Muscle layer of colon (tissue), 2 donors: ENCODE data around the gene SHISA4.

Experiments
- H3K27ac ChIP-seq: one replicate; pipeline ENCODE4 v1.7.0; 2013; ENCODE audit warnings: low read depth, mild to moderate bottlenecking, low read length, moderate library complexity
- H3K27me3 ChIP-seq, 2 donors: one replicate each; pipeline ENCODE4 v1.7.0; 2013; ENCODE audit warnings: low read length in 2 of 2, mild to moderate bottlenecking in 2 of 2; ENCODE audit not compliant: insufficient read depth in 2 of 2, control insufficient read depth in 1 of 2
- H3K36me3 ChIP-seq: one replicate; pipeline ENCODE4 v1.7.0; 2013; ENCODE audit warnings: mild to moderate bottlenecking, low read length; ENCODE audit not compliant: insufficient read depth
- H3K4me1 ChIP-seq: one replicate; pipeline ENCODE4 v1.7.0; 2013; ENCODE audit warnings: mild to moderate bottlenecking, low read length; ENCODE audit not compliant: insufficient read depth
- H3K4me3 ChIP-seq, 2 donors: one replicate each; pipeline ENCODE4 v1.7.0; 2013; ENCODE audit warnings: low read length in 2 of 2, low read depth in 1 of 2, mild to moderate bottlenecking in 1 of 2, moderate library complexity in 1 of 2
- H3K9ac ChIP-seq: one replicate; pipeline ENCODE4 v1.7.0; 2013; ENCODE audit warnings: low read length
- H3K9me3 ChIP-seq: one replicate; pipeline ENCODE4 v1.7.0; 2013; ENCODE audit warnings: mild to moderate bottlenecking, low read length
- donor health status: abdominal sarcoma.
- donor health status: Adenocarcinoma of cecum.

Gene SHISA4

DNA sequence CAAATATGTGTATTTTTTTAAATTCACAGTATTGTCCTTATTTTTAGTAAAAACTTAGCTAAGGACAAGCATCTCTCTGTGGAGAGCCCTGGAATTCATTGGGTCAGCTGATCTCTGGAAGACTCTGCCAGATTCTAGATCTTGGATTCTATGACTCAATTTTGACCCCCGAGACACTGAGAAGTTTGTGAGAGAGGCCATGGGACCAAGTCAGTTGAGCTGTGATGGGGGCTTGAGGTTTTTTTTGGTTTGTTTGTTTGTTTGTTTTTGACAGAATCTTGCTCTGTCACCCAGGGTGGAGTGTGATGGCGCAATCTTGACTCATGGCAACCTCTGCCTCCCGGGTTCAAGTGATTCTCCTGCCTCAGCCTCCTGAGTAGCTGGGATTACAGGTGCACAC is 13.5 kb downstream of the SHISA4 start:
- H3K4me1 ChIP-seq: peaks cover 87% of the 10 kb centered on the region

DNA sequence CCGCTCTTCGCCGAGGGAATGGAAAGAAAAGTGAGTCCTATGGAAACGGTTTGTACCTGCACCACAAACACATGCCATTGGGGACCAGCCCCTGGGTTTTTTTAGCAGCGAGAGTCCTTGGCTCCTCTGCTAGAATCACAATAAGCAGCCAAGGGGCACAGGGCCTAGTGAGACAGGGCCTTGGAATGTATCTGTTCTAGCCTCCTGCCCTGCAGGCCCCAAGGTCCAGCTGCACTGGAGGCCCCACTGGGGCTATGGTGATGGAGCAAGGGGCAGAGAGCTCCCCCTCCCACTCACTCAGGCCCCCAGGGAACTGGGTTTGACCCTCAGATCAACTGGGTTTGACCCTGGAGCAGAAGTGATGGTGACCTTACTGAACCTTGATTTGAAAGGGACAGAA is 14.4 kb downstream of the SHISA4 start:
- H3K4me3 ChIP-seq: no peak overlapping the region
- no peak overlapping the region for H3K9ac ChIP-seq
- peak overlapping the region; percentile 74 for H3K27ac ChIP-seq
- H3K36me3 ChIP-seq: peaks cover 26% of the 10 kb centered on the region
- no peaks in the 10 kb centered on the region for H3K9me3 ChIP-seq
- H3K27me3 ChIP-seq: no peaks in the 10 kb centered on the region
- H3K4me1 ChIP-seq: peaks cover 87% of the 10 kb centered on the region

More for the DNA sequence above, 13.5 kb downstream of the SHISA4 start:
- Histone ChIP-seq H3K9ac (no peak overlapping the region), H3K36me3 (peaks cover 35% of the 10 kb centered on the region), H3K9me3 (no peaks in the 10 kb centered on the region), H3K27ac (peak overlapping the region; percentile 74), H3K27me3 (no peaks in the 10 kb centered on the region), H3K4me3 (no peak overlapping the region)

DNA sequence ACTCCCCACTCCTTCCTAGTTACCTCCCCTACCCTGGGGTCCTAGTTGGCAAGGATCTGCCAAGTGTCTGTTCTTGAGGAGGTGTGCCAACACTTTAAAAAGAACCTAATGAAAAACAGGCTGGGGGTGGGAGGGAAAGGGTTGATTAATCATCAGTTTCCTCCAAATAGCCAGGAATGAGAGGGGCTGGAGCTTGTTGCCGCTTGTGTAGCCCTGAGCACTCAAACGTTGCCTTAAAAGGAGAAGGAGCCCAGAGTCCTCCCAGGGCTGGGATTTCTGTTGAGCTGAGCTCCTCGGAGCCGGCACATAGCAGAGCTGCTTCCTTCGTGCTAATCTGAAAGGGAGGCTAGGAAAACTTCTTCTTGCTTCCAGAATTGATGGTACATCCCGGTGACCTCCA is 15.9 kb downstream of the SHISA4 start:
- H3K4me3 ChIP-seq: peak overlapping the region in 1 of 2 donors; percentile 17
- peak overlapping the region; percentile 31 for H3K9ac ChIP-seq
- H3K27ac ChIP-seq: peak overlapping the region; percentile 74
- H3K36me3 ChIP-seq: peaks cover 20% of the 10 kb centered on the region
- H3K27me3 ChIP-seq: no peaks in the 10 kb centered on the region
- no peaks in the 10 kb centered on the region for H3K9me3 ChIP-seq
- H3K4me1 ChIP-seq: peaks cover 87% of the 10 kb centered on the region

- Histone ChIP-seq H3K9ac (peak overlapping the region; percentile 31), H3K4me3 (peak overlapping the region in 1 of 2 donors; percentile 17)
These were observed 16.7 kb downstream of the SHISA4 start for GRCh38 chr1:201905234-201905890.

DNA sequence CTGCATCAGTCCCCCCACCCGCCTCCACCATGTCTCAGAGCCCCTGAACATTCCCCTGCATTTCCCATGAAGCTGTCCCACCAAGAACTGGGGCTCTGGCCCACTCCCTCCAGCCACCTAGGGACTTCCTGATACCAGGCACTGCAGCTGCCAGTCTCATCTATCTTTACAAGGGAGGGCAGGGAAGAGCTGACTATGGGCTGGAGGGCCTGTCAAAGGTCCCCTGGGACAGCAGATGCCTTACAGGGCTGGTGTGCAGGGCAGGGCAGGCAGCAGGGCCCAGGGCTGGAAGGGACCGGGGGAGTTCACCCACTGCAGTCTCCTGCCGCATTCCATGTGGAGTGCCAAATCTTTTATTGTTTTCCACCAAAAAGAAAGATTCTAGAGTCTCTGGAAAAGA is 17.6 kb downstream of the SHISA4 start:
- peak overlapping the region; percentile 31 for H3K9ac ChIP-seq
- H3K4me1 ChIP-seq: peaks cover 89% of the 10 kb centered on the region
- peaks cover 8% of the 10 kb centered on the region for H3K36me3 ChIP-seq
- no peak overlapping the region for H3K4me3 ChIP-seq
- no peaks in the 10 kb centered on the region for H3K9me3 ChIP-seq
- peak overlapping the region; percentile 74 for H3K27ac ChIP-seq
- H3K27me3 ChIP-seq: no peaks in the 10 kb centered on the region

More at GRCh38 chr1:201905234-201905890, 16.7 kb downstream of the SHISA4 start:
- Histone ChIP-seq H3K27ac (peak overlapping the region; percentile 74), H3K36me3 (peaks cover 12% of the 10 kb centered on the region), H3K9me3 (no peaks in the 10 kb centered on the region), H3K27me3 (no peaks in the 10 kb centered on the region), H3K4me1 (peaks cover 88% of the 10 kb centered on the region)

- no peaks in the 10 kb centered on the region for H3K9me3 ChIP-seq
- H3K4me1 ChIP-seq: peaks cover 93% of the 10 kb centered on the region
- H3K27ac ChIP-seq: peak overlapping the region; percentile 74
- H3K9ac ChIP-seq: no peak overlapping the region
- no peak overlapping the region for H3K4me3 ChIP-seq
- H3K27me3 ChIP-seq: no peaks in the 10 kb centered on the region
- peaks cover 19% of the 10 kb centered on the region for H3K36me3 ChIP-seq
These were observed 18.9 kb downstream of the SHISA4 start for GRCh38 chr1:201907621-201908020.

DNA sequence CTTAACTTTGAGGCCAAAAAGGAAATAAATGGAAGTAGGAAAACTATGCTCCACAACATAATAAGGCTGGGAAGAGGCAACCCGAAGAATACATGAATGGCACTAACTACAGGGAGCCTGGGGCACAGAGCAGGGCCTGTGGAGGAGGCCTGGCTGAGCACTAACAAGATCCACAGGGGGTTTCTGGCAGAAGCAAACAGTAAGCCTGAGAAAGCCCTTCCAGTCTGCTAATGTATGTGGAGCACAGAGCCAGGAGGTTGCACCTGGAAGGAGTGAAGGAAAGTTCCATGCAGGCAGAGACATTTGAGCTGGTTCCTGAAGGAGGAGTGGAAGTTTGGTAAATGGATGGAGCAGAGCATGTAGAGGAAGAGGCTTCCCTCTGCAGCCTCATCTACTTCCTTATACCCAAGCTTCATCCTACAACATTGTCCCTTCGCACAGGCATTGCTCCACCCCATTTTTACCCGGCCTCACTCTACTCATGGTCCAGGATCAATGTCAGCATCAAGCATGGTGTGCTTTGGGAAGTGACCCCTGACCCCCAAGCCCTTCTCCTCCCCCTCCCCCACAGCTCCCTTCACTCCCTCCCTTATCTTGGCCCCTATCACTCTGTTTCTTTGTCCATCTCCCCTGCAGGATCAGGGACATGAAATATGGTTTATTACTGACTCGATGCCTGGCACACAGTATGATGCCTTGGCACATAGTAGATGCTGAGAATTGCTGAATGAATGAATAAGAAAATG is 23.3 kb downstream of the SHISA4 start:
- peak overlapping the region in 1 of 2 donors; percentile 24 for H3K4me3 ChIP-seq
- H3K4me1 ChIP-seq: peaks cover 98% of the 10 kb centered on the region
- peaks cover 19% of the 10 kb centered on the region for H3K36me3 ChIP-seq
- no peak overlapping the region for H3K9ac ChIP-seq
- peak overlapping the region; percentile 64 for H3K27ac ChIP-seq
- no peaks in the 10 kb centered on the region for H3K9me3 ChIP-seq
- H3K27me3 ChIP-seq: no peaks in the 10 kb centered on the region

DNA sequence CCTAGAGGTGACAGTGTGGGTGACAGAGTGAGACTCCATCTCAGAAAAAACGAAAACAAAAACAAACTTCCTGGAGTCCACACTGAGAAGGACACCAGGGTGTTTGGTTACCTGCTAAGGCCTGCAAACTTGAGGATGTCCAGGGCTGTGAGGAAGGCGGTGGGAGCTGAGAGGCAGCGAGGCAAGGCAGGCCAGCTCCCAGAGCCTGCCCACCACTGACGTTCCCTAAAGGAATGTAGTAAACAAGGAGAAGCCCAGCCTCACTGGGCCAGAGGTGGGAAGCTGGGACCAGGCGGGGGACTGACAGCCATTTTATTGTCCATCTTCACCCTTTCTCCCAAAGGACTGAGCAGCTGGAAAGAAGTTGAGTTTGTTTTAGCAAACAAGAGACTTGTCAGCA is 24.1 kb downstream of the SHISA4 start:
- no peaks in the 10 kb centered on the region for H3K9me3 ChIP-seq
- H3K36me3 ChIP-seq: peaks cover 19% of the 10 kb centered on the region
- H3K4me1 ChIP-seq: peaks cover 98% of the 10 kb centered on the region
- H3K27ac ChIP-seq: peak overlapping the region; percentile 64
- no peak overlapping the region for H3K9ac ChIP-seq
- no peaks in the 10 kb centered on the region for H3K27me3 ChIP-seq
- peak overlapping the region in 1 of 2 donors; percentile 11 for H3K4me3 ChIP-seq

DNA sequence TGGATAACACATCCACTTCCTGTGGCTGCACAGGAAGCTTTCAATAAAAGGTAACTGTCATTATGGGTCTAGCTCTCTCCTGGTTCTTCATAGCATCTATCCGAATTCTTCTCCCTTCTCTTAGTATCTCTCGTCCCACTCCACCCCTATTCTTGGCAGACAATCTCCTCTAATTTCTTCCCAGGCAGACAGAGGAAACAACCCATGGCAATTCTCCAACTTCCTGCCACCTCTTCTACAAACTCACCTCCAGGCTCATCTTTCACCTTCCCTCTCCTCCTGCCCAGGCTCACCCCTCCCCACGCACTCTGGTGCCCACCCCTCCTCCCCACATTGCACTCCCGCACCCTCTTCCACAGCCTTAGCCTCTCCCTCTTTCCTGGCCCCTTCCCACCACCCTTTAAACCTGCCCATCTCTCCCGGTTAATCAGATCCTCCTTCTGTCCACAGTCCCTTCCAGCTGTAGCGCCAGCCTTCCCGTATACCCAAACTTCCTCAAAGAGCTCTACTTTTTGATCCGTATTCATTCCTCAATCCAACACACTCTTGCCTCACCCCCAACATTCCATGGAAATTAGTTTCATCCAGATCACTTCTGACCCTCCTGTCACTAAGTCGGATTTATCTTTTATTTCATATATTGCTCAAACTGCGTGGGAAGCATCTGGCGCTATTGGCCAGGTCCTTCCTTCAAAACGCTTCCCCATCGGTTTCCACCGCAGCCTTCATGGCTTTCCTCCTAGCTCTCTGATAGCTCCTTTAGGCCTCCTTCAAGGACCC is 25.9 kb downstream of the SHISA4 start:
- Histone ChIP-seq H3K27ac (peak overlapping the region; percentile 73), H3K36me3 (peaks cover 10% of the 10 kb centered on the region), H3K4me1 (peaks cover 98% of the 10 kb centered on the region), H3K9me3 (no peaks in the 10 kb centered on the region), H3K27me3 (no peaks in the 10 kb centered on the region), H3K9ac (peak overlapping the region; percentile 3), H3K4me3 (no peak overlapping the region)

- Histone ChIP-seq H3K9ac (peak overlapping the region; percentile 28), H3K4me1 (peaks cover 96% of the 10 kb centered on the region), H3K36me3 (peaks cover 7% of the 10 kb centered on the region)
These were observed 28.1 kb downstream of the SHISA4 start for GRCh38 chr1:201916649-201917249.

More at GRCh38 chr1:201916649-201917249, 28.1 kb downstream of the SHISA4 start:
- Histone ChIP-seq H3K27ac (peak overlapping the region; percentile 79), H3K9me3 (no peaks in the 10 kb centered on the region), H3K4me3 (peak overlapping the region in 1 of 2 donors; percentile 43), H3K27me3 (no peaks in the 10 kb centered on the region)
